Left colon (tissue), 2 donors: Measurements from ENCODE around the gene EFNA5. TPM values are rescaled to one million over a fixed set of nuclear protein-coding genes. Genes with fewer than 3 reads are reported as not detected.

Experiments
- ATAC-seq: fragments of 200-7000 bp; cut with Tn5 transposase; one replicate; pipeline ENCODE4 v1.9.1; 2020; ENCODE audit warnings: mild to moderate bottlenecking, moderate library complexity
- DNase-seq, 2 donors: peaks; one replicate each; pipeline ENCODE4 v3.0.0-alpha.2; 2020
- intact Hi-C, 2 donors: fragments of 100-400 bp; cut with DNase I in 1 of 2; cut with micrococcal nuclease in 1 of 2; formaldehyde crosslinking; loops; one replicate each; pipeline versions ENCODE4 v1.11.2 to v1.14.0; 2022; cut with DNase I, micrococcal nuclease
- total RNA-seq, 2 donors: library from RNA; stranded (reverse); fragmentation: NEBNext Ultra II Directional; extraction: Animal tissue kit (Norgen Biotek cat#: 25700); gene quantifications; one replicate each; pipeline ENCODE4 v1.2.1, GENCODE V29; 2021
- donor health status: DM: no; HTN: no; CAD: no.
- donor health status: DM: yes; HTN: yes; CAD: no.

The EFNA5 gene
- total RNA-seq, 2 donors from 2014 or later = 10.4 to 19.1 TPM

DNA sequence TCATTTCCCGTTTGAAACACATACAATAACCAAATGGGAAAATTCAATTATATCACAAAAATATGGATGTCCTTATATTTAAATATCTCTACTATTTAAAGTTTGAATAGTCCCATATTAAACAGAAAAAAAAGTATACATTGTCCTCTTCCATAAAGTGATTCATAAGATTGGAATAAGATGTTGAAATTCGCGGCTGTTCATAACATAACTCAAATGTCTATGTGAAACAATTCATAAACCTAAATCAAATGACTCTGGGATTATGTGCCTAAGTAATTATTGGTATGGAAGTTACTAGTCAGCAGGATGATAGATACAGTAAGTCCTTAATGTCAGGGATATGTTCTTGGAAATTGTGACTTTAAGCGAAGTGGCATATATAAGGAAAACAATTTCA is 3.9 kb upstream of the EFNA5 start:
- DNase-seq = no peak
- ATAC-seq = no peak
- intact Hi-C loops = no loop called here

DNA sequence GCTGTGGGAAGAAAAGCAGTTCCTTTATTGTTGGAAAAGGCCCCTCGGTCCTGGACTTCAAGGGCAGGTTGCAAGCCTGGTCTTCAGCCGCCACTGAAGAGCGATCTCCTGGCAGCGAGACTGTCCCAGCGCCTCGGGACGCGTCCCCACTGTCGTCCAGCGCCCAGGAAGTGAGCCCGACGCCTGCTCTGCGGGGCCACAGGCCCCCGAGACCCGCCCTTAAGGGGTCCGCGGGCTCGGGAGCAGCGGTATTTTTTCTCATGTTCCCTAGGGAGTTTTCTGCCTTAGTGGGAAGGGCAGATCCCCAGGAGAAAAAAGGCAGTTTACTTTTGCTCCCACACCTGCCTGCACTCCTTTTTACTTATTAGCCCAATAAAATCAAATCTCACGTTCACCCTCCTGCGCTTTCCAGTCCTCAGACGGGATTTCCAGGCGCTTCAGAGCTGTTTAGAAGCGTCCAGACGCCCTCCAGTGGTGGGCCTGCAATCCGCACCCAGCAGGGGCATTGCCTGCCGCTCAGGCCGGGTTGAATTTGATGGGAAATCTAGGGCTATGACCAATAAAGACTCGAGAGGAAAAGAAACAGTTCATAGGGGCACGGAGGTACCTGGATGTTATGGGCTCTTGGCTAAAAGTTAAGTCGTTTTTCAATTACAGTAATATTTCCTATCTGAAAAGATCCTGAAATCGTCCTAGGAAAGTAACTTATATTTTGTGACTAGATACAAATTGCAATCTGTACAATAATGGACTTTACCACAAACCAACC is 2.8 kb upstream of the EFNA5 start:
- ATAC-seq (peak; percentile 54), DNase-seq (peak; percentile 87 to 90)
- intact Hi-C loops = no loop called here

DNA sequence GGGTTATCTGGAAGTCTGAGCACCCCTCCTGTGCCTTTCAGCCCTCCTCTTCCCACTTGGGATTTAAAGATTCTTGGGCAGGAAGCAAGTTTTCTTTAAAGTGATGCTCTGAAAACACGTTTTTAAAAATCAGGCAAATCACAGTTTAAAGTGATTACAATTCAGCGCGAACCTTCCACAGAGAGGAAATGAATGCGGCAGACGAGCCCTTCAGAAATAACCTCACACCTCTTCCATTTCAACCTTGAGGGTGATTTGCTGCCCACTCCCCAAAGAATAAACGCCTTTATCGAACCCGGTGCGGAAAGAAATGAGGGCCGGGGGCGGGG is 2.3 kb upstream of the EFNA5 start:
- no peak for ATAC-seq
- intact Hi-C loops = no loop called here
- DNase-seq = no peak

DNA sequence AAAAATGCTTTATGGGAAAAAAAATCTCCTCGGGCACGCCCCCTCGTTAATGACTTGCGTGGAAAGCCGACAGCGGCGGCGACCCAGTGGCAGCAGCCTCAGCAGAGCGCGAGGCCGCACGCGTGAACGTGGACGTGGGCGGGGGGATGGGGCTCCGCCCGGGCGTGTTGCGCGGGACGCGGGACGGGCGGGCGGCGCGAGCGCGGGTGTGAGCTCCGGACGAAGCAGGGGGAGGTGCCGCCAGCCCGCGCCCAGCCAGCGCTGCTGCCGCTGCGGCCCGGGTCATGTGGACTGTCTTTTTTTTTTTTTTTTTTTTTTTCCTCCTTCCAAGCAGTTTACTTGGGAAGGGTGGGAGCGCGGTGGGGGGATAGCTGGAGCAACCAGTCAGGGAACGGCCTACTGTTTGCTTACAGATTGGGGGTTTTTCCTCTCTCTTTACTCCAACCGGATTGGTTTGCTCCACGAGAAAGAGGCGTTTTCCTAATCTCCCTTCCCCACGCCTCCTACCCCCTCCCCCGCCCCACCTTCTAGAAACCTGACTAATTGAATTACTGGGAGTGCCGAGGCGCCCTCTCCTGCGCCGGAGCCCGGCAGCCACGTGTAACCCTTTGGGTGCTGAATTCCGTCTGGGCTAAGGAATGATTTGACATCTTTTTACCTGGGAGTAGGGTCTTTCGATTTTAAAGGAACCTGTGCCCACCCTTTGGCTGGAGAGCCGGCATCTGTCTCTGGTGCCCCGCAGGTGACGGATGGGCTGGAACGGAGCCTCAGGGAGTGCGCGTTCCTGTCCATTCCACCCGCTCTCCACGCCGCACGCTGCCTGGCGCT is 1.7 kb upstream of the EFNA5 start:
- ATAC-seq (peak; percentile 70), DNase-seq (peak; percentile 86 to 93)
- intact Hi-C loops = no loop called here

DNA sequence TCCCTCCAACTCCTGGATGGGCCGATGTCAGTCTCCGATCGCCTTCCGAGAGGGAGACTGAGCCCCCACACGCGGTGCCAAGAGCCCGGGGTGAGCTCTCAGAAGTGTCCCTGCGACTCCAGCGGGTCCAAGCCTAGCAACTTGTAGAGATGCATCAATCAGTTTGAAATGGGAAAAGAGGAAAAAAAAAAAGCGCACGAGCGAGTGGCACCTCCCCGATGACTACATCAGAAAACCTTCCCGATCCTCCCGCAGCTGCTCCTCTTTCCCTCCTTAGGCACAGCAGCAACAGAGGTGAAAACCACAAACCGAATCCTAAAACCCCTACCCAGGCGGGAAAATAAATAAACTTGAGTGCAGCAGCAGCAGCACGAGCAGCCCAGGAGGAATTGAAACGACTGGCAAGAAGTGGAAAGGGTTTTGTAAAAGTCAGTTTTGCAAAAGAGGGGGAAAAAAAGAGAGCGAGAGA is 1.0 kb upstream of the EFNA5 start:
- peak; percentile 2 for ATAC-seq
- intact Hi-C loops = no loop called here
- no peak for DNase-seq

DNA sequence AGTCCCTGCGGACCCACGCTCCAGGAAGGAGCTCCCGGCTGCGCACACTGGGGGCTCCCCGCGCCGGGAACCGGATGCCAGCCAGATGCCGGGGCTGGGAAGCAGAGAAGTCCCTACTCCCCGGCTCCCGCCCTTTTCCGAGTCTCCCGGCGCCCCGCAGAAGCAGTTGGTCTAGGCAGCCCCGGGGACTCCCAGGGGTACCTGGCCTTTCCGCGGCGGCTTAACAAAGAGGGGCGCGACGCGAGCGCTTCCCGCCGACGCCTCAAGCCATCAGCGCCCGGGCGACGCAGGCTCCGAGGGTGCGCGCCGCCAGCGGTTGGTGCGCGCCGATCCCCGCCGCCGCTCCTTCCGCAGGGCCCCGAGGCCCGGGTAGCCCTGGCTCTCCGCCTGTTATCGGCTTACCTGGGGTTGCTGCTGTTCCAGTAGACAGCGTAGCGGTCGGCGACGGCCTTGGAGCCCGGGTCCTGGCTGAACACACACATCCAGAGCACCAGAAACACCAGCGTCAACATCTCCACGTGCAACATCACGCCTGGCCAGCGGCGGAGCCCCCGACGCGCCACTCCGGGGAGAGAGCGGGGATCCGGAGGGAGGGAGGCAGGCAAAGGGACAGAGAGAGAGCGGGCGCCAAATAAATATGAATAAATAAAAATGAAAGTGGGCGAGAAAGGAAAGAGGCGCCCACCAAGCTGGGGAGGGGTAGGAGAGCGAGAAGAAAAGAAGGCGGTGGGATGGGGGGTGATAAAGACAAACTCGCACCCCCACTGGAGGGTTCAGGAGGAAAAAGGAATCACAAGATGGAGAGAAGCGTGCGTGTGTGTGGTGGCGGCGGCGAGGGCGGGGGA is 428 bp downstream of the EFNA5 start:
- intact Hi-C loops = no loop called here
- ATAC-seq (peak; percentile 22), DNase-seq (peak; percentile 36 to 40)

DNA sequence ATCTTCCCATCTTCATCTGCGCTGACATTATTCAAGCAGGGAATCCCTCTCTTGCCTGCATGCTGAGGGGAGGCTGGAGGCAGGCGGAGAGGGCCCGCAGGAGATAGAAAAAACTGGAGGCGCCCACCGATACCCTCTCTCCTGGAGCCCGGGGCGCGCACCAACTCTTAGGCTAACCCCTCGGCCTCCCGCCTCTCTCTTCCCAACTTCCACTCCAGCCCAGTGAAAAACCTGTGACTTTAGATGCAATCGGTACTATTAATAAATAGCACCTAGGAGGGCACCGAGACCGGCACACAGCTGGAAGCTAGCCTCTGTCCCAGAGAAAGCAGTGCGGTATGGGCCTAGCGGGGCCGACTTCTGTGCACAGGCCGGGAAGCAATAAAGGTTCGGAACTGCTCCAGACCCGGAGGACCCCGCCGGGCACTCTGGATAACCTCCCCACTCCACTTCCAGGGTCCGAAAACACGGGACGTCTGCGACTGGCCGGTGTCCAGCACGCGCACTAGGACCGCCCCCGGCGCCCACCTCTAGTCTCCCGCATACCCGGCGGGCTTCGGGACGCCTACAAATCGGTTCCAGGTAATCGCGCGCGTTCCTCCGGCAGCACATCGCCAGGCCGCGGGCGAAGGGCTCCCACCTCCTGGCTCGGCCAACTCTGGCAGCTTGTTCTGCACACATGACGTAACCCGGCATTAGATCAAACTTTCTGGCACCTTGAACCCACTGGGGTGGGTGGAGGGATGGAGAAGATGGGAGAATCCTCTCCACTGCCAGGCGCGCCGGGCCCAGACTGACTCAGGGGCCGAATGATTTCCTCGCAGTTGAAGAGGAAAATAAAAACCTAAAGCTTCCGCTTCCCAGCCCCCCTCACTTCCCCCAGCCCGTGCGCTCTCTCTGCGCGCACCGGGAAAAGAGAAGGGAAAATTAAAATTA is 1.4 kb downstream of the EFNA5 start:
- DNase-seq (peak; percentile 36 to 44), ATAC-seq (peak; percentile 8)
- intact Hi-C loops = no loop called here

DNA sequence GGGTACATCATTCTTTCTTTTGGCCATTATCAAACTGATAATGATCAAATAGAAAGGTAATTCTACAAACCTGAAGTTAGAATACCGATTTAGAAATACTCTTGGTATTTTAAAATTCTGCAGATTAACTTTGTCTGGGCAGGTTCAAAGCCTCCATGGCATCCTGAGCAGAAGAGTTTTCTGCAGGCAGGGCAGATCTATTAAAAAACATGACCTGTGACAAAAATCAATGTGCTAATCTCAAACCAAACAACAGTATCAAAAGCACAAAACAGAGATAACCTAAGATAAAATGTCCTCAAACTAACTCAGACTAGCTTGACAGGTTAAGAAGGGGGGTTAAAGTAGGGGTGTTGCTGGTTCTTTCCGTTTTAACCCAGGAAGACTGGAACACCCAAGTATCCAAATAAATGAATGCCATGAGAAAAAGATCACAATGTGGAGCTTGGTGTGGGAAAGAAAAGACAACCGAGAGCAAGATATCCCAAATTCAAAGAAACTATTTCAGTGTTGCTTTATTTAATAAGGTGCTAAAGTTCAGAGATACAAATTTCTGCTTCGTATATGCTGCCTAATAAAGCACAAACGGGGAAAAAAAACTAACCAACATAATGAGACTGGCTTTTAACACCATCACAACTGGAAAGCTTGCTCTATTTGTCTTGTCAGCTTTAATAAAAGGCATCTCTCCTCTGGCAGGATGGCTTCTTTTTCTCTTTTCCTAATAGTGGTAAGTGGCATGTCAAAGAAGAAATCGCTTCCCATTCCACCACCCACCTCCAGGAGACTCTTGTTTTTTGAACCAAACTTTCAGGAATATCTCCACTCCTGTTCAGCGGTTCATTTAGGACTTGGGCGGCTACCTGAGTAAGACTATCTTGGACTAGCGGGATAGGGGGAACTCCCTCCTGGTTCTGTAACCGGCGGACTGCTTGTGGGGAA is 2.3 kb downstream of the EFNA5 start:
- intact Hi-C loops = no loop called here
- ATAC-seq (no peak), DNase-seq (no peak)

DNA sequence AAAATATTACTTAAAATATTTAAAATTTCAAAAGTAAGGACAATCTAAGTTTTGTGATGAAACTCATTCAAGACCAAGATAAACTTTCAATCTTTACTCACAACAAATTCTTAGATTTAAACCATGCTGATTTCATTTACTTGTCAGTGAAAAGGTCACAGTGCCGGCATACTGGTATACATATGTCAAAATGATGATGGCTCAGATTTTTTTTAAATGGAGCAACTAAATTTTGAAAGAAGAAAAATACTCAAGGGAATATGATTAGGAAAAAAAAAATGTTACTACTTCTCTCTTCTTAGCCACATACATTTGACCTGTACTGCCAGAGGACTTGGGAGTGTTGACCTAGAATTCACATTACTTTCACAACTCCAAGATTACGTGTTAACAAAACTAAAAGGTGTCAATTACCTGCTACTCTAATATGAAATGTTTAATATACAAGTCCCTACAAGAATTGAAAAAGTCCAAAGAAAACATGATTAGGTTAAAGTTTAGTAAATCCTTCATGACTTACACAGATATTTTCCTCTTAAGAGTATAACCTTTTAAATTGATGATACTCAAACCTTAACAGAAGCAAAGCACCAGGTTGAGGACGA is 4.6 kb downstream of the EFNA5 start:
- intact Hi-C loops = no loop called here
- DNase-seq (no peak), ATAC-seq (no peak)

DNA sequence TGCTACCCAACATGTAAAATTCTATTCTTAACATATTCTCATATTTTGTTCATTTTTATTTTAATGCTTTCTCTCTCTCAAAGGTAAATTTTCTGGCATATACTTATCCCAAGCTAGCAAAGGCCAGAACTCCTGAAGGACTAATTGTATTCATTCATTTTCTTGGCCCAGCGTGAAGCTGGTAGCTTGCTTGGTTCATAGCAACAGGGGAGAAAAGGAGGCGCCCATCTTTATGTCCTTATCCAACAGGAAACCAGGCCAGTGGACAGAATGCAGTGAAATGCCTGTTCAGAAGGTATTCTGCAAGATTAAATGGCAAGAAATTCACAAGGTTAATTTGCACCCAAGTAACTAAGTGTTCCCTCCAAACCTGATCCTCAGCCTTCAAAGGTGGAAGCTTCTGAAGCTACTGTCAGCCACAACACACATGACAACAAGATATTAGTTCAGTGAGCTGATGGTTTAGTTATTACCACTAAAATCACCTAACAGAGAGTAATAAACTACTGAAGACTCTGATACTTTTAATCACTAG is 5.6 kb downstream of the EFNA5 start:
- DNase-seq (no peak), ATAC-seq (no peak)
- intact Hi-C loops = no loop called here

DNA sequence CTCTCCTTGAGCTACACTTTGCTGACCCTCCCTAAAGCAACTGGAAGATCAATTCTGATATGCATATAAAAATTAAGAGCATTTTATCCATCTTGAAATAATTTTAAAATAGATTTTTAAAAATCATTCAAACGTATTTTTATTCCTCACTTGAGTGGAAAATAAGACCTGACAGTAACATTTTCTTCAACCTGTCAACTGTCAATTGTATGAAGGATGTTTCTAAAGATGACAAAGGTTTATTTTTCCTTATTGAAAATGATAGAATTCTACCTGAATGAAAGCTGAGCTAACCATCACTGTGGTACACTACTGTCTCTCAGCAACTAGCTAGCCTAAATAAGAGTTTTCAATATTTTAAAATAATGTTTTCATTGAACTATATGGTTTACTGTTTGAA is 7.0 kb downstream of the EFNA5 start:
- DNase-seq (no peak), ATAC-seq (no peak)
- intact Hi-C loops = no loop called here

DNA sequence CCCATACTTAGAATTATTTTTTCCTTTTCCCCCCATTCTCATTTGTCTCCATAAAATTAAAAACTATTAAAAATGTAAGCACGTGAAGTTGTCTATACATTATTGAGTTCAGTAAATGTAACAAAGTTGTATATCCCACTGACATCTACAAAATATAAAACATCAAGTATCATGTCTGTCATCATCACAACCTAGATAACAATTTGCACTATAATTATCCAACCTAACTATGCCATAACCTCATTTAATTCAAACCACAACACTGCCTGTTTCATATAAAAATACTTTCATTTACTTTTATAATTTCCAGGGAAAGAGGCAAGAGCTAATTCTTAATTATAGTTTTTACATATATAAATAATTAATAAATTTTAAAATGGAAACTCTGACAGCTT is 9.1 kb downstream of the EFNA5 start:
- DNase-seq = no peak
- intact Hi-C loops = no loop called here
- no peak for ATAC-seq

DNA sequence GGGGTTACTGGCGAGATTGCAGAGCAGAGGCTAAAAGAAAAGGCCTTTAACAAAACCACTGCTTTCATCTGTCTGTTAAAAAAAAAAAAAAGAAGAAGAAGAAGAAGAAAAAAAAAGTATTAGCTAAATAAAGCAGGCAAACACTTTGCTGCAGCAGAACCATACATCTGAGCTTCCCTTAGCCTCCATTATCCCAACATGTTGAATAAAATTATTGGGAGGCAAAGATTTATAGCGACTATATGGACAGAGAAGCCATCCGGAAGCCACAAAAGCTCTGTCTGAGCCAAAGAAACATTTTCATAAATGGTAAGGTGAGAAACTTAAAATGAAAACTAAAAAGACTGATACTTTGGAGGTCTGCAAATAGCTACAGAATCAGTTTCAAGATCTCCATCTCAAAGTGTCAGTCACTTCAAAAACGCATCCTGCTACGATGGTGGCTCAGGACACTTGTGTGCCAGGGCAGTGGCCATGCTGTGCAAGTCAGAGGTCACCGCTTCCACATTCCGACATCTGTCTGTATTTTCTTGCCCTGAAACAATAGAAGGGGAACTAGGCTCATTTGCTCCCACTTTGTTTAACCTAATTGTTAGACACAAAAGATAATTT is 9.6 kb downstream of the EFNA5 start:
- intact Hi-C loops = no loop called here
- DNase-seq = no peak
- no peak for ATAC-seq

DNA sequence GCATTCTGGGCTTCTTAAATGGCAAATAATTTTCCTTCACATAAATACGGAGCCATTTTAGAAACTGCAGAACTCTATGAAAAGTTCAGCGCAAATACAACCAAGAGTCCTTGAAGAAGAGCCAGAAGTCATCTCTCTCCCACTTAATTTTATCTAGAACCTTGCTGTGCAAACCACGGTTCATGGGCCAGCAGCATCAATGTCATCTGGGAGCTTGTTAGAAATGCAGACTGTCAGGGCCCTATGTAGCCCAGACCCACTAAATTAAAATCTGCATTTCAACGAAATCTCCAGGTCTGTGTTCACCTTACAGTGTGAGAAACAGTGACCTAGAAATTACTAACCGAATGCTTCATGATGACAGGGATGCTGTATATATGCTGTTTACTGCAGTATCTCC is 12.2 kb downstream of the EFNA5 start:
- ATAC-seq (no peak), DNase-seq (no peak)
- intact Hi-C loops = no loop called here

DNA sequence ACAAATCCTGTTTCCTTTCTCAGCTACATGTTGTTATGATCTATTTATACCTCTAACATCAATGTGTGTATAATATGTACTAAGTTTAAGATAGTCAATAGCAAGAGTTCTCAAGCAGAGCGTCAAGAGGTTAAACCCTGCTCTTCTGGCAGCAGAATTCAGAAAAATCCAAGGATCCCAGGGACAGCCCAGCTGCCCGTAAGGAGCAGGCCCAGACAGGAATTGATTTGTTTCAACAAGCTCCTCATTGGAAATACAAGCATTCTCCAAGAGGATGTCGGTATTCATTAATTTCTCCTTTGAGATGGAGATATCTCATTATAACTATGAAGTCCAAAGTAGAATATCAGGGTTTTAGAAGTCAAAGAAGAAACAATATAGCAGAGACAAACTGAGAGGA is 14.9 kb downstream of the EFNA5 start:
- DNase-seq = no peak
- intact Hi-C loops = no loop called here
- ATAC-seq = no peak

DNA sequence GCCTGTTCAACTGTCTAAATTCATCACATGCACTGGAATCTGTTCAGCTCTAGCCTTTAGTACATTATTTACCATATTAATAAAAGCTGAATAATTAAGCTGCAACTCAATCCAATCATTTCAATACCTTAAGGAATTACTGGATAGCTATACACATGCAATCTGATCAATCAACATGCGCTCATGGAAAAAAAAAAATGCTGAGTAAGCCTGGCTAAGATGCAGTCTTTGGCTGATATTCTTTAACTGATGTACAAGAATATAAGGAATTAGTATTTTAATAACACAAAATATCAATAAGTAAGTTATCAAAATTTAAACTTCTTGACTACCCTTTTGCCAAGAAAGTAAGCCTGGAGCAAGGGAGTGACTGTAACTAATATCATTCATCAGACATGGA is 15.9 kb downstream of the EFNA5 start:
- no peak for DNase-seq
- intact Hi-C loops = no loop called here
- ATAC-seq = no peak
